BLaER1 (cell line): Measurements from ENCODE around the gene GRK1.

Source experiments
- H3K27ac ChIP-seq: shearing (Covaris generic); formaldehyde crosslinking; 2 replicates; pipeline ENCODE4 v1.8.1; 2022
- H3K27me3 ChIP-seq: shearing (Covaris generic); formaldehyde crosslinking; 2 replicates; pipeline ENCODE4 v1.8.1; 2022
- H3K36me3 ChIP-seq: shearing (Covaris generic); formaldehyde crosslinking; 2 replicates; pipeline ENCODE4 v1.8.1; 2022
- H3K4me1 ChIP-seq: shearing (Covaris generic); formaldehyde crosslinking; 2 replicates; pipeline ENCODE4 v1.8.1; 2022
- H3K4me2 ChIP-seq: shearing (Covaris generic); formaldehyde crosslinking; 2 replicates; pipeline ENCODE4 v1.8.1; 2022
- H3K4me3 ChIP-seq: shearing (Covaris generic); formaldehyde crosslinking; 2 replicates; pipeline ENCODE4 v1.8.1; 2022
- H3K9ac ChIP-seq: shearing (Covaris generic); formaldehyde crosslinking; 2 replicates; pipeline ENCODE4 v1.8.1; 2022
- H3K9me3 ChIP-seq: shearing (Covaris generic); formaldehyde crosslinking; 2 replicates; pipeline ENCODE4 v1.8.1; 2022
- H4K20me1 ChIP-seq: shearing (Covaris generic); formaldehyde crosslinking; 2 replicates; pipeline ENCODE4 v1.8.1; 2022
- Cebpa-rat ChIP-seq: shearing (Covaris generic); IDR thresholded peaks from 2 replicates; pipeline ENCODE4 v1.8.1; 2022

The GRK1 gene

GRCh38 chr13:113639616-113640262 is 27.3 kb upstream of the GRK1 start:
- H4K20me1 ChIP-seq: peaks cover 33% of the 10 kb centered on the region; the same call in 1 of the 2 replicates
- H3K9me3 ChIP-seq: peaks cover 12% of the 10 kb centered on the region
- no peak overlapping the region for H3K4me3 ChIP-seq
- H3K4me1 ChIP-seq: peaks cover 37% of the 10 kb centered on the region
- no peak overlapping the region for H3K27ac ChIP-seq
- no peak for TF ChIP-seq Cebpa-rat
- no peak overlapping the region for H3K9ac ChIP-seq
- no peaks in the 10 kb centered on the region for H3K27me3 ChIP-seq
- no peak overlapping the region for H3K4me2 ChIP-seq
- H3K36me3 ChIP-seq: peaks cover 75% of the 10 kb centered on the region

GRCh38 chr13:113641426-113641825 is 25.6 kb upstream of the GRK1 start:
- peaks cover 58% of the 10 kb centered on the region for H3K36me3 ChIP-seq
- no peaks in the 10 kb centered on the region for H3K27me3 ChIP-seq
- no peak overlapping the region for H3K9ac ChIP-seq
- H4K20me1 ChIP-seq: peaks cover 16% of the 10 kb centered on the region; the same call in 1 of the 2 replicates
- H3K4me3 ChIP-seq: no peak overlapping the region
- no peak overlapping the region for H3K27ac ChIP-seq
- H3K4me2 ChIP-seq: no peak overlapping the region
- peaks cover 54% of the 10 kb centered on the region for H3K4me1 ChIP-seq
- no peak for TF ChIP-seq Cebpa-rat
- peaks cover 12% of the 10 kb centered on the region for H3K9me3 ChIP-seq

DNA sequence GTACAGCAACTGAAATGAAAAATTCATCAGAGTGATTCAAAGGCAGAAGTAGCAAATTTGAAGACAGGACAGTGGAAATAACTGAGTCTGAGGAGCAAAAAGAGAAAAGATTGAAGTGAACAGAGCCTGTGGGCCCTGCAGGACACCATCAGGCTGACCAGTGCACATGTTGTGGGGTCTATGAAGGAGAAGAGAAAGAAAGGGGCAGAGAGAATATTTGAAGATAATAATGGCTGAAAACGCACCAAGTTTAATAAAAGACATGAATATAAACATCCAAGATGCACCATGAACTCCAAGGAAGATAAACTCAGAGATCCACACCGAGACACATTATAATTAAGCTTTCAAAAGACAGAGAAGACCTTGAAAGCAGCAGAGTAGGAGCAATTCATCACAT is 24.5 kb upstream of the GRK1 start:
- no peak for TF ChIP-seq Cebpa-rat
- H3K9ac ChIP-seq: no peak overlapping the region
- peaks cover 65% of the 10 kb centered on the region for H3K4me1 ChIP-seq
- H3K27me3 ChIP-seq: no peaks in the 10 kb centered on the region
- no peak overlapping the region for H3K27ac ChIP-seq
- H3K36me3 ChIP-seq: peaks cover 46% of the 10 kb centered on the region
- peaks cover 12% of the 10 kb centered on the region for H3K9me3 ChIP-seq
- H4K20me1 ChIP-seq: peaks cover 8% of the 10 kb centered on the region; the same call in 1 of the 2 replicates
- H3K4me2 ChIP-seq: peak overlapping the region; percentile 71
- no peak overlapping the region for H3K4me3 ChIP-seq

DNA sequence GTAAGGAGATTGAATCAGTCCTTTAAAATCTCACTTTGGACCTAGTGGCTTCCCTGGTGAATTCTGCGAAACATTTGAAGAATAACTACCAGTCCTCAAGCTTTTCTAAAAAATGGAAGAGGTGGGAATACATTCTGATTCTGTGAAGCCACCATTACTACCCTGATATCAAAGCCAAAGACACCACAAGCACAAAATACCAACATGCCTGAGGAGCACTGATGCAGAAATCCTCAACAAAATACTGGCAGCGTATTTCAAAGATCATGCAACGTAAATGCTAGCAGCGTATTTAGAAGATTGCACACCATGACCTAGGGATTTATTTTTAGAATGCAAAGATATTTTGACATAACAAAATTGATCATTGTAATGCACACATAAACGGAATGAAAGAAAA is 23.4 kb upstream of the GRK1 start:
- Histone ChIP-seq H3K4me3 (no peak overlapping the region), H3K4me2 (peak overlapping the region; percentile 71), H3K27me3 (no peaks in the 10 kb centered on the region), H3K36me3 (peaks cover 36% of the 10 kb centered on the region), H3K9me3 (peaks cover 12% of the 10 kb centered on the region), H3K27ac (no peak overlapping the region), H3K4me1 (peaks cover 73% of the 10 kb centered on the region), H4K20me1 (no peaks in the 10 kb centered on the region; the same call in 1 of the 2 replicates), H3K9ac (no peak overlapping the region)
- no peak for TF ChIP-seq Cebpa-rat

DNA sequence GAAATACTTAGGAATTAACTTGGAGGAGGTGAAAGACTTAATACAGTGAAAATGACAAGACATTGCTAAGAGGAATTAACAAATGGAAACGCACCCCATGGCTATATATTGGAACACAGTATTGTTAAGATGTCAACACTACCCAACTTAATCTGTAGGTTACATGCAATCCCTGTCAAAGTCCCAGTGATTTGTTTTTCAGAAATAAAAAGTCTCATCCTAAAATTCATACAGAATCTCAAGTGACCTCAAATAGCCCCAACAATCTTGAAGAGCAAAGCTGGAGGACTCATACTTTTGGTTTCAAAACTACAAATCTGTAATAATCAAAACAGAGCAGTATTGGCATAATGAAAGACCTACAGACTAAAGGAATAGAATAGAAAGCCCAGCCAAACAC is 22.2 kb upstream of the GRK1 start:
- H3K4me2 ChIP-seq: peak overlapping the region; percentile 76
- no peak for TF ChIP-seq Cebpa-rat
- no peaks in the 10 kb centered on the region; the same call in 1 of the 2 replicates for H4K20me1 ChIP-seq
- peaks cover 71% of the 10 kb centered on the region for H3K4me1 ChIP-seq
- no peaks in the 10 kb centered on the region for H3K27me3 ChIP-seq
- H3K36me3 ChIP-seq: peaks cover 24% of the 10 kb centered on the region
- H3K27ac ChIP-seq: no peak overlapping the region
- H3K4me3 ChIP-seq: no peak overlapping the region
- H3K9ac ChIP-seq: no peak overlapping the region
- H3K9me3 ChIP-seq: peaks cover 12% of the 10 kb centered on the region

- peaks cover 67% of the 10 kb centered on the region for H3K4me1 ChIP-seq
- no peaks in the 10 kb centered on the region for H3K27me3 ChIP-seq
- H3K4me2 ChIP-seq: peak overlapping the region; percentile 76
- peaks cover 19% of the 10 kb centered on the region for H3K36me3 ChIP-seq
- H4K20me1 ChIP-seq: no peaks in the 10 kb centered on the region
- no peak overlapping the region for H3K27ac ChIP-seq
- peaks cover 12% of the 10 kb centered on the region for H3K9me3 ChIP-seq
- H3K9ac ChIP-seq: no peak overlapping the region
- TF ChIP-seq Cebpa-rat: no peak
- H3K4me3 ChIP-seq: no peak overlapping the region
These were observed 21.7 kb upstream of the GRK1 start for GRCh38 chr13:113645329-113645728.

DNA sequence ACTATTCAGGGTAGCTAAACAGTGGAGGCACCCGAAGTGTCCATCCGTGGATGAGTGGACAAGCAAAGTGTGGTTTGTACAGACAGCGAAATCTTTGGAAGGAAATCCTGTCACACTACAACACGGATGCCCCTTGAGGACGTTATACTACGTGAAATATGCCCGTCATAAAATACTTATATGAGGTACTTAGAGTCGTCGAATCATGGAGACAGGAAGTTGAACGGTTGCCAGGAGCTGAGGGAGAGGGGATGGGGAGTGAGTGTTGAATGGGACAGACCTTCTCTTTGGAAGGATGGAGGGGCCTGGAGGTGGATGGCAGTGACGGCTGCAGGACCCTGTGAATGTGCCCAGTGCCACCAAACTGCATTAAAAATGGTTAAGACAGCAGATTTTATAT is 20.6 kb upstream of the GRK1 start:
- peak overlapping the region; percentile 76 for H3K4me2 ChIP-seq
- no peaks in the 10 kb centered on the region for H3K27me3 ChIP-seq
- no peak overlapping the region for H3K4me3 ChIP-seq
- peaks cover 11% of the 10 kb centered on the region for H3K9me3 ChIP-seq
- no peak overlapping the region for H3K9ac ChIP-seq
- no peaks in the 10 kb centered on the region for H4K20me1 ChIP-seq
- peaks cover 12% of the 10 kb centered on the region for H3K36me3 ChIP-seq
- peaks cover 69% of the 10 kb centered on the region for H3K4me1 ChIP-seq
- no peak overlapping the region for H3K27ac ChIP-seq
- no peak for TF ChIP-seq Cebpa-rat

- Histone ChIP-seq H3K4me2 (peak overlapping the region; percentile 76), H4K20me1 (no peaks in the 10 kb centered on the region), H3K4me3 (no peak overlapping the region), H3K27me3 (no peaks in the 10 kb centered on the region), H3K27ac (0 out of 2 replicates have a peak overlapping the region, but pooled peaks have one; percentile 40), H3K36me3 (peaks cover 7% of the 10 kb centered on the region), H3K9me3 (peaks cover 6% of the 10 kb centered on the region), H3K4me1 (peaks cover 71% of the 10 kb centered on the region), H3K9ac (no peak overlapping the region)
- no peak for TF ChIP-seq Cebpa-rat
These were observed 20.1 kb upstream of the GRK1 start for GRCh38 chr13:113646921-113647340.

DNA sequence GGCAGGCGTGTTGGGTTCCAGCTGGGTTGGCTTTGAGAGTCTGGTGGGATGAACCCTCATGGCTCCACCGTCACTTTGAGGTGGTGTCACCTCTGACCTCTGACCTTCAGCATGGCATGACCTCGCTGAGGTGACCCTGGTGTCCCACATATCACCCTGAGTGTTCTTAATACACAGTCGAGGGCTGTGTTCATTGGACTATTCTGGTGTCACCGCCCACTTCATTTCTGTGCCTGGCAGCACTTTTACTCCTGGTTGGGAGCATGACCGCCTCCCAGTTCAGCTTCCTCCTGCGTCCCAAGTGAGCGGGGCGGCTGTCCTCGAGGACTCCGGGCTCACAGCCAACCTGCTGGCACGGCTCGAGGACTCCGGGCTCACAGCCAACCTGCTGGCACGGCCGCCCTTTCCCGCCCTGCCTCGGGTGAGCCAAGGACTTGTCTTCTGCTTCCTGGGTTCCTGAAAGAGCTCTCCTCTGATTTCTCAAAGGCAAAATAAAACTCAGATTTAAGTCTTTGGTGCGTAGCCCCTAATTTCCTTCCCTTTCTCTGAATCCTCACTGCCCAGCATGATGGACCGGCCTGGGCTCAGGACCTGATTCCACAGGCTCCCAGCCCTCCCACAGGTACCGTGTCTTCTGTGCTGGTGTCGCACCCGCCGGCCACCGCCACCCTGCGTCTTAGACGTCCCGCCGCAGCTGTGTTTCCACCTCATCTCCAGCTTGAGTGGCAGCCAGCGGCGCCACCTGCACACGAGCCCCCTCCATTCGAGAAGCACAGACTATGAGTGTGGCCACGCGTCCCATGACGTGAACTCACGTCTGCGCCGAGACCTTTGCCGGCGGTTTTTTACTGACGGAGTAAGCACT is 19.4 kb upstream of the GRK1 start:
- no peaks in the 10 kb centered on the region for H3K9me3 ChIP-seq
- H4K20me1 ChIP-seq: no peaks in the 10 kb centered on the region
- H3K27ac ChIP-seq: peak overlapping the region; percentile 40; the same call in 1 of the 2 replicates
- H3K9ac ChIP-seq: no peak overlapping the region
- H3K4me3 ChIP-seq: no peak overlapping the region
- H3K27me3 ChIP-seq: no peaks in the 10 kb centered on the region
- H3K4me2 ChIP-seq: peak overlapping the region; percentile 76
- no peak for TF ChIP-seq Cebpa-rat
- H3K36me3 ChIP-seq: 0 out of 2 replicates have a peak, but pooled peaks cover under 1% of the 10 kb centered on the region
- peaks cover 71% of the 10 kb centered on the region for H3K4me1 ChIP-seq

- no peak for TF ChIP-seq Cebpa-rat
- Histone ChIP-seq H3K4me3 (no peak overlapping the region), H3K9ac (no peak overlapping the region), H4K20me1 (no peaks in the 10 kb centered on the region), H3K27me3 (no peaks in the 10 kb centered on the region), H3K27ac (no peak overlapping the region; the same call in 1 of the 2 replicates), H3K4me2 (peak overlapping the region; percentile 76; the same call in 1 of the 2 replicates), H3K4me1 (peaks cover 71% of the 10 kb centered on the region), H3K36me3 (no peaks in the 10 kb centered on the region), H3K9me3 (no peaks in the 10 kb centered on the region)
These were observed 18.8 kb upstream of the GRK1 start for GRCh38 chr13:113648216-113648610.
